ENCODE data around the gene CADPS. TPM values are rescaled to one million over a fixed set of nuclear protein-coding genes. Genes with fewer than 3 reads are reported as not detected.

CADPS gene
- total RNA-seq, 1 donor from 2014 or later, result 149 TPM

GRCh38 chr3:62859203-62859791 lies 15.9 kb downstream of the CADPS start:
- H3K36me3 Mint-ChIP-seq (ENCODE audit: insufficient read depth), result no peaks in the 10 kb centered on the region
- no peak overlapping the region for H3K4me3 Mint-ChIP-seq (ENCODE audit: low read depth)
- peaks cover 12% of the 10 kb centered on the region for H3K4me1 Mint-ChIP-seq (ENCODE audit: low read depth)
- no peak for TF ChIP-seq CTCF (IDR thresholded peaks at IDR 0.05; ENCODE audit: unreplicated experiment)
- H3K27ac Mint-ChIP-seq, result no peak overlapping the region
- no peaks in the 10 kb centered on the region for H3K9me3 Mint-ChIP-seq (ENCODE audit: low read depth)
- H3K27me3 Mint-ChIP-seq, result no peaks in the 10 kb centered on the region
- no peak for DNase-seq (ENCODE audit: low spot score, unreplicated experiment)

GRCh38 chr3:62845996-62846395 lies 29.2 kb downstream of the CADPS start:
- TF ChIP-seq CTCF (IDR thresholded peaks at IDR 0.05; ENCODE audit: unreplicated experiment), result no peak
- Mint-ChIP-seq H3K9me3 (ENCODE audit: low read depth) (peaks cover 11% of the 10 kb centered on the region), H3K27me3 (no peaks in the 10 kb centered on the region), H3K27ac (peak overlapping the region; percentile 42), H3K36me3 (ENCODE audit: insufficient read depth) (peaks cover 8% of the 10 kb centered on the region), H3K4me3 (ENCODE audit: low read depth) (no peak overlapping the region), H3K4me1 (ENCODE audit: low read depth) (no peaks in the 10 kb centered on the region)
- no peak for DNase-seq (ENCODE audit: low spot score, unreplicated experiment)

GRCh38 chr3:62843508-62843907 lies 31.7 kb downstream of the CADPS start:
- Mint-ChIP-seq H3K27ac (no peak overlapping the region), H3K27me3 (no peaks in the 10 kb centered on the region), H3K4me3 (ENCODE audit: low read depth) (no peak overlapping the region), H3K9me3 (ENCODE audit: low read depth) (peaks cover 16% of the 10 kb centered on the region), H3K4me1 (ENCODE audit: low read depth) (peaks cover 2% of the 10 kb centered on the region), H3K36me3 (ENCODE audit: insufficient read depth) (peaks cover 12% of the 10 kb centered on the region)
- TF ChIP-seq CTCF (IDR thresholded peaks at IDR 0.05; ENCODE audit: unreplicated experiment), result no peak
- DNase-seq (ENCODE audit: low spot score, unreplicated experiment), result no peak

- H3K4me1 Mint-ChIP-seq (ENCODE audit: low read depth), result peaks cover 11% of the 10 kb centered on the region
- no peak overlapping the region for H3K27ac Mint-ChIP-seq
- no peak for TF ChIP-seq CTCF (IDR thresholded peaks at IDR 0.05; ENCODE audit: unreplicated experiment)
- DNase-seq (ENCODE audit: low spot score, unreplicated experiment), result no peak
- peaks cover 4% of the 10 kb centered on the region for H3K9me3 Mint-ChIP-seq (ENCODE audit: low read depth)
- H3K36me3 Mint-ChIP-seq (ENCODE audit: insufficient read depth), result peaks cover 5% of the 10 kb centered on the region
- no peak overlapping the region for H3K4me3 Mint-ChIP-seq (ENCODE audit: low read depth)
- no peaks in the 10 kb centered on the region for H3K27me3 Mint-ChIP-seq
Measured at GRCh38 chr3:62839748-62840147, 35.5 kb downstream of the CADPS start.

- H3K4me3 Mint-ChIP-seq (ENCODE audit: low read depth), result no peak overlapping the region
- no peak overlapping the region for H3K27ac Mint-ChIP-seq
- peaks cover 11% of the 10 kb centered on the region for H3K4me1 Mint-ChIP-seq (ENCODE audit: low read depth)
- H3K9me3 Mint-ChIP-seq (ENCODE audit: low read depth), result peaks cover 4% of the 10 kb centered on the region
- TF ChIP-seq CTCF (IDR thresholded peaks at IDR 0.05; ENCODE audit: unreplicated experiment), result no peak
- no peak for DNase-seq (ENCODE audit: low spot score, unreplicated experiment)
- peaks cover 5% of the 10 kb centered on the region for H3K36me3 Mint-ChIP-seq (ENCODE audit: insufficient read depth)
- H3K27me3 Mint-ChIP-seq, result no peaks in the 10 kb centered on the region
Measured at GRCh38 chr3:62837145-62837787, 38.0 kb downstream of the CADPS start.

Data from progenitor cell of endocrine pancreas (in vitro differentiated cells).